SK-N-SH (cell line): Measurements from ENCODE around the gene GLRA1. TPM values are rescaled to one million over a fixed set of nuclear protein-coding genes. Genes with fewer than 3 reads are reported as not detected.

Source experiments
- CTCF ChIA-PET: fragments of 300-600, 350-600 bp; formaldehyde crosslinking; extraction: SDS; loops from one replicate; lab custom pipeline; 2021; lab: Yijun Ruan, JAX
- POLR2A ChIA-PET: fragments of 350-600 bp; sonication (Branson Sonifier 250); formaldehyde crosslinking; extraction: SDS; loops from one replicate; lab custom pipeline; 2020; ENCODE audit warnings: antibody characterized with exemption, inconsistent platforms; lab: Yijun Ruan, JAX
- DNase-seq: peaks from one replicate; pipeline ENCODE4 v3.0.0; 2012
- H2AFZ ChIP-seq: fragments of 200-600 bp; sonication (generic); 2 replicates; pipeline ENCODE4 v1.8.1; 2016; ENCODE audit warnings: antibody characterized with exemption, mild to moderate bottlenecking, low read depth
- H3F3A ChIP-seq: fragments of 200-600 bp; sonication (generic); replicated peaks from 2 replicates; pipeline ENCODE3; 2016; ENCODE audit warnings: antibody characterized with exemption, mild to moderate bottlenecking; ENCODE audit not compliant: insufficient read depth
- H3K27ac ChIP-seq, 2 experiments: fragments of 200-500 bp in 1 of 2; fragments of 200-600 bp in 1 of 2; sonication (Bioruptor generic) in 1 of 2; sonication (generic), shearing (Covaris generic) in 1 of 2; 2 replicates each; pipeline versions ENCODE4 v1.5.1 to v1.6.1; 2014 to 2016; ENCODE audit warnings: low read depth in 2 of 2, inconsistent platforms in 1 of 2, low read length in 1 of 2, mild to moderate bottlenecking in 1 of 2, mixed read lengths in 1 of 2
- H3K27me3 ChIP-seq: fragments of 200-600 bp; sonication (generic), shearing (Covaris generic); 2 replicates; pipeline ENCODE4 v1.6.1; 2016; ENCODE audit warnings: mixed run types; ENCODE audit not compliant: insufficient read depth
- H3K36me3 ChIP-seq, 2 experiments: fragments of 200-500 bp in 1 of 2; fragments of 200-600 bp in 1 of 2; sonication (Bioruptor generic) in 1 of 2; sonication (generic) in 1 of 2; replicated peaks in 1 of 2; 2 replicates each; pipeline versions ENCODE3 to v1.5.1; 2014 to 2016; ENCODE audit warnings: low read length in 1 of 2, mild to moderate bottlenecking in 1 of 2; ENCODE audit not compliant: insufficient read depth in 2 of 2, control insufficient read depth in 1 of 2
- H3K4me1 ChIP-seq, 2 experiments: fragments of 200-500 bp in 1 of 2; fragments of 200-600 bp in 1 of 2; sonication (Bioruptor generic) in 1 of 2; sonication (generic), shearing (Covaris generic) in 1 of 2; 2 replicates each; pipeline versions ENCODE4 v1.5.1 to v1.6.1; 2014 to 2016; ENCODE audit warnings: low read depth in 1 of 2, low read length in 1 of 2, mixed run types in 1 of 2; ENCODE audit not compliant: insufficient read depth in 2 of 2, control insufficient read depth in 1 of 2
- H3K4me2 ChIP-seq: fragments of 200-600 bp; sonication (generic), shearing (Covaris generic); 2 replicates; pipeline ENCODE4 v1.6.1; 2017; ENCODE audit warnings: mixed run types
- H3K4me3 ChIP-seq, 2 experiments: fragments of 200-500 bp in 1 of 2; fragments of 200-600 bp in 1 of 2; sonication (Bioruptor generic) in 1 of 2; sonication (generic), shearing (Covaris generic) in 1 of 2; 2 replicates each; pipeline versions ENCODE4 v1.5.1 to v1.8.1; 2014 to 2016; ENCODE audit warnings: low read depth in 2 of 2, inconsistent platforms in 1 of 2, low read length in 1 of 2, mild to moderate bottlenecking in 1 of 2, mixed read lengths in 1 of 2, moderate library complexity in 1 of 2
- H3K79me2 ChIP-seq: fragments of 200-600 bp; sonication (generic); 2 replicates; pipeline ENCODE4 v1.8.1; 2017; ENCODE audit warnings: mild to moderate bottlenecking; ENCODE audit not compliant: insufficient read depth
- H3K9ac ChIP-seq: fragments of 200-600 bp; sonication (generic); 2 replicates; pipeline ENCODE4 v1.6.1; 2017; ENCODE audit warnings: mixed run types
- H3K9me2 ChIP-seq: fragments of 200-600 bp; sonication (generic); 2 replicates; pipeline ENCODE4 v1.6.1; 2017; ENCODE audit warnings: mixed run types
- H3K9me3 ChIP-seq: fragments of 200-600 bp; sonication (generic); 2 replicates; pipeline ENCODE4 v1.6.1; 2017; ENCODE audit warnings: mixed run types, mild to moderate bottlenecking, moderate library complexity
- H4K20me1 ChIP-seq: fragments of 200-600 bp; sonication (generic); 2 replicates; pipeline ENCODE4 v1.6.1; 2017; ENCODE audit warnings: mild to moderate bottlenecking, mixed run types; ENCODE audit not compliant: insufficient read depth
- ELF1 ChIP-seq: IDR thresholded peaks from 2 replicates; pipeline ENCODE4 v1.4.0; 2012
- EP300 ChIP-seq, 2 experiments: IDR thresholded peaks; 2 replicates each; pipeline versions ENCODE4 v1.4.0 to v1.6.1; 2012; ENCODE audit warnings: borderline replicate concordance in 1 of 2, low read depth in 1 of 2, low read length in 1 of 2
- EZH2phosphoT487 ChIP-seq: fragments of 200-600 bp; sonication (generic); IDR thresholded peaks from 2 replicates; pipeline ENCODE4 v1.6.1; 2017; ENCODE audit warnings: low read depth, mixed run types, mild to moderate bottlenecking, antibody characterized with exemption, moderate library complexity, borderline replicate concordance
- FOXJ3 ChIP-seq: sonication (generic); formaldehyde crosslinking; IDR thresholded peaks from 2 replicates; pipeline ENCODE4 v1.5.1; 2020; ENCODE audit warnings: mild to moderate bottlenecking, missing genetic modification reagents
- FOXM1 ChIP-seq: IDR thresholded peaks from 2 replicates; pipeline ENCODE4 v1.4.0; 2012; ENCODE audit warnings: low read depth, mild to moderate bottlenecking
- GATA2 ChIP-seq: sonication (generic); formaldehyde crosslinking; IDR thresholded peaks from 2 replicates; pipeline ENCODE4 v1.5.0; 2020; ENCODE audit warnings: mild to moderate bottlenecking, missing genetic modification reagents
- MEF2A ChIP-seq: IDR thresholded peaks from 2 replicates; pipeline ENCODE4 v1.4.0; 2012; ENCODE audit warnings: low read depth, borderline replicate concordance
- MXI1 ChIP-seq: IDR thresholded peaks from 2 replicates; pipeline ENCODE4 v1.6.1; 2012; ENCODE audit warnings: mild to moderate bottlenecking, low read depth, low read length, improper control_type of control experiment
- NFIC ChIP-seq: IDR thresholded peaks from 2 replicates; pipeline ENCODE4 v1.4.0; 2012; ENCODE audit warnings: borderline replicate concordance
- POLR2AphosphoS5 ChIP-seq: IDR thresholded peaks from 2 replicates; pipeline ENCODE4 v1.6.1; 2012; ENCODE audit warnings: low read depth, low read length
- RCOR1 ChIP-seq: fragments of 150-350 bp; IDR thresholded peaks from 2 replicates; pipeline ENCODE4 v1.6.1; 2017; ENCODE audit warnings: antibody characterized with exemption, low read length
- RFX5 ChIP-seq: IDR thresholded peaks from 2 replicates; pipeline ENCODE4 v1.6.1; 2012; ENCODE audit warnings: mild to moderate bottlenecking, improper control_type of control experiment, low read length
- RXRA ChIP-seq: IDR thresholded peaks from 2 replicates; pipeline ENCODE4 v1.4.0; 2012; ENCODE audit warnings: low read depth, mild to moderate bottlenecking, borderline replicate concordance
- SMC3 ChIP-seq: IDR thresholded peaks from 2 replicates; pipeline ENCODE4 v1.6.1; 2012; ENCODE audit warnings: low read depth, low read length, improper control_type of control experiment
- TCF12 ChIP-seq: IDR thresholded peaks from 2 replicates; pipeline ENCODE4 v1.4.0; 2012
- WGBS: methylation state at CpG from one replicate; pipeline ENCODE4 v1.1.6; 2017; ENCODE audit warnings: low lambda C conversion rate; 5-methylcytosine and 5-hydroxymethylcytosine counted together
- polyA plus RNA-seq, 3 experiments: library from polyadenylated mRNA; depleted of rRNA; stranded (reverse); fragments of >200 nt; gene quantifications; 2 replicates each; pipeline ENCODE4 v1.2.3, GENCODE V29; 2012
- TF ChIP-seq, protein P1 (sequence below): fragments of 200-600 bp; sonication (generic); IDR thresholded peaks from 2 replicates; pipeline ENCODE4 v1.6.1; 2017; ENCODE audit warnings: antibody characterized with exemption, mild to moderate bottlenecking, moderate library complexity
- TF ChIP-seq, protein P2 (sequence below): IDR thresholded peaks from 2 replicates; pipeline ENCODE4 v1.4.0; 2012; ENCODE audit warnings: low read depth, borderline replicate concordance

Gene GLRA1
- polyA plus RNA-seq, 1 of the 3 experiments (the other 2 are of a cell fraction): not detected

DNA sequence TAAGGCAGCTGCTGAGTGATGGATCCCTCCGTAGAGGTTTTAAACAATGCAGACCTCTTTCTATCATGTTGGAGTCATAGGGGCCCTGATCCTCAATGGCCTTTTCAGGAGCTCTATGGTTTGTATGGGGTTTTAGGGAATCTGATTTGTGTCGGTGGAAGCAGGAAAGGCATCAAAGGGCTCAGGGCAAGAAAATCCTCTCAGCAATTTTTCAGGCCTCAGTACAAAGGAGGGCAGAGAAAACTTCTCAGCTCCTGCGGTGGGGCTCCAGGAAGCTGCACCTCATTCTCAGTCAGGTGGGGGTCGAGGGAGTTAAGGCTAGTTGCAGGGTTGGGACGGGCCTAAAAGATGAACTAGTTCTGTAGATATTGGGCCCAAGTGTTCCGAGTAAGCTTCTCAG, 35.0 kb downstream of the GLRA1 start:
- H3K9me3 ChIP-seq: no peaks in the 10 kb centered on the region
- TF ChIP-seq MEF2A: no peak
- TF ChIP-seq FOXJ3 (CRISPR knock-in tag): no peak
- TF ChIP-seq NFIC: no peak
- TF ChIP-seq FOXM1: no peak
- no peak for TF ChIP-seq POLR2AphosphoS5
- TF ChIP-seq RCOR1: no peak
- TF ChIP-seq, all 33 proteins: peak for 0
- Histone ChIP-seq H2AFZ (no peak overlapping the region), H3K4me1 (no peaks in the 10 kb centered on the region), H3K27me3 (no peaks in the 10 kb centered on the region), H3K36me3 (no peaks in the 10 kb centered on the region), H4K20me1 (no peaks in the 10 kb centered on the region), H3K9ac (no peak overlapping the region), H3K79me2 (no peaks in the 10 kb centered on the region), H3K27ac (no peak overlapping the region), H3K9me2 (no peaks in the 10 kb centered on the region), H3K4me2 (no peak overlapping the region), H3K4me3 (no peak overlapping the region), H3F3A (no peaks in the 10 kb centered on the region)
- CTCF ChIA-PET: no interaction called here
- no peak for DNase-seq
- POLR2A ChIA-PET: no interaction called here
- 28% methylated on average over 6 of the region's 6 CpGs for WGBS

DNA sequence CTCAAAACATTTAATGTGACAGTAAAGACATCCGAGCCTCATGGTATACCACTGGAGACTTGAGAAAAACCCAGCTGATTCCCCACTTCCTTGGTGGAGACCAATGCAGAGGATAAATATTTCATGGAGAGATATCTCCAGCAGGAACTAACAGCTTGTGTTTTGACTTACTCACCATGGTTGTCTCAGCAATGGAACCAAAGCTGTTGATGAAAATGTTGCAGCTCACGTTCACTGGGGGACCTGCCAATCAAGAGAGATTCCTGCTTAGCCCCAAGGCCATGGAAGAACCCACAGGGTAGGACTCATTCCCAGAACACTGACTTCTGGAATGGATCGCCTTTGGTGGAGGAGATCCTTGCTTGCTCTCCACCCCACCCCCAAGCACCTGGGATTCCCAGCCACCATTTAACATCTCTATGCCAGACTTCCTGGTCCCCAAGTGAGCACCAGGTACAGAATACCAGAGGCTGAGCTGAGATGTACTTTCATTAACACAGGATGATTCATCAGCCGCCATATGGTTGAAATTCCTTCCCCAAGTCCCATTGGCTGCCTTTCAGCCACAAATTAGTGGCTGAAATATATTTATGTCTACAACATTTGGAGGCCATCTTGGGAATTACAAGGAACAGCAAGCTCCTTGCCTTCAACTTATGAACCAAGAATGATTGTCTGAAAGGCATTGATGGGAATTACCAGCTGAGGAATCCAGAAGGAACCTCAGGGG, 37.9 kb downstream of the GLRA1 start:
- TF ChIP-seq EP300 (IDR thresholded peaks at IDR 0.05; ENCODE audit: borderline replicate concordance in 1 of 2, low read depth in 1 of 2, low read length in 1 of 2): no peak
- no peak for TF ChIP-seq POLR2AphosphoS5
- no peak for TF ChIP-seq MEF2A
- no peak for TF ChIP-seq MXI1
- no peak for TF ChIP-seq GATA2 (CRISPR knock-in tag)
- H3K9ac ChIP-seq: no peak overlapping the region
- H3F3A ChIP-seq: no peaks in the 10 kb centered on the region
- H3K9me3 ChIP-seq: no peaks in the 10 kb centered on the region
- H3K79me2 ChIP-seq: no peaks in the 10 kb centered on the region
- H3K27ac ChIP-seq: no peak overlapping the region
- 34% methylated on average over 3 of the region's 4 CpGs for WGBS
- no peaks in the 10 kb centered on the region for H3K36me3 ChIP-seq
- no peaks in the 10 kb centered on the region for H3K27me3 ChIP-seq
- no peak for DNase-seq
- ChIA-PET POLR2A (no interaction called here), CTCF (interaction anchor here (1.5 kb wide), 1 partner anchor 37 kb away, joined by 6 read pairs; no protein-coding TSS in a partner anchor)
- H3K4me1 ChIP-seq: no peaks in the 10 kb centered on the region
- no peaks in the 10 kb centered on the region for H4K20me1 ChIP-seq
- H3K4me3 ChIP-seq: no peak overlapping the region
- H2AFZ ChIP-seq: no peak overlapping the region; the same call in 1 of the 2 replicates
- H3K4me2 ChIP-seq: no peak overlapping the region
- H3K9me2 ChIP-seq: no peaks in the 10 kb centered on the region

DNA sequence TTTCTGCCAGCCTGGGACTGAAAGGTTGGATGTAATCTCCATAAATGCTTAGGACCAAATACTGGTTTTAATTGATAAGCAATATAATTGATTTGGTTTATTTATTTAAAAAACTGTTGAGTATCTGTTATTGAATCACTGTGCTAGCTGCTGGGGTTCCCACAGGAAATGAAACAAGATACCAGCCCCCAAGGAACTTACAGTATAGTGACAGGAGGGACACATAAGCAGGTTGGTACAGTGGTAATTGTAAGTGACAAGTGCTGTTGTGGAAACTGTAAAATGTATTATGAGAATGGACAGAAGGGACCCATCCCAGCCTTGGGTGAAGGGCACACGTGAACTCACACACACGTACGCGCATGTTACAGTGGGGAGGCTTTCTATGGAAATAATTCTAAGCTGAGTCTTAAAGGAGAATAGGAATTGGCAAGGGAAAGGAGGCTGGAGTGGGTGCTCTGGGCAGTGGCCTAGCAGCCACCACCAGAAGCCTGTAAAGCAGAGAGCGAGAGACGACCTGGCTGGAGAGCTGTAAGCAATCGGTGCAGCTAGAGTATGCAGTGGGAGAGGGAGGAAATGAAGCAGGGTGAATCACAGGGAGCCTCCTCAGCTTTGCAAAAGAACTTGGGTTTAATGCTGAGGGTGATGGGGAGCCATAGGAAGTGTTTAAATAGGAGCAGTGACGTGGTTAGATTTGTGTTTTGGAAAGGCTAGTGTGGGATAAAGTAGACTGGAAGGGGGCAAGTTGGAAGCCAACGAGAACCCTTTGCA, 39.3 kb downstream of the GLRA1 start:
- Histone ChIP-seq H3K4me2 (no peak overlapping the region), H3K4me1 (no peaks in the 10 kb centered on the region), H3K9me2 (no peaks in the 10 kb centered on the region), H2AFZ (no peak overlapping the region), H3K27ac (no peak overlapping the region), H3K79me2 (no peaks in the 10 kb centered on the region), H3K9ac (no peak overlapping the region), H3K36me3 (no peaks in the 10 kb centered on the region), H3K4me3 (no peak overlapping the region), H4K20me1 (no peaks in the 10 kb centered on the region), H3F3A (no peaks in the 10 kb centered on the region), H3K9me3 (no peaks in the 10 kb centered on the region), H3K27me3 (no peaks in the 10 kb centered on the region)
- ChIA-PET POLR2A (no interaction called here), CTCF (interaction anchor here (0.6 kb wide), 1 partner anchor 60 kb away, joined by 3 read pairs; no protein-coding TSS in a partner anchor)
- 30% methylated on average over 9 of the region's 9 CpGs for WGBS
- DNase-seq: no peak
- TF ChIP-seq RFX5 (no peak), EZH2phosphoT487 (no peak), TCF12 (no peak), ELF1 (no peak), RXRA (no peak), POLR2AphosphoS5 (no peak), SMC3 (no peak), MXI1 (no peak)
- TF ChIP-seq, protein P1, sequence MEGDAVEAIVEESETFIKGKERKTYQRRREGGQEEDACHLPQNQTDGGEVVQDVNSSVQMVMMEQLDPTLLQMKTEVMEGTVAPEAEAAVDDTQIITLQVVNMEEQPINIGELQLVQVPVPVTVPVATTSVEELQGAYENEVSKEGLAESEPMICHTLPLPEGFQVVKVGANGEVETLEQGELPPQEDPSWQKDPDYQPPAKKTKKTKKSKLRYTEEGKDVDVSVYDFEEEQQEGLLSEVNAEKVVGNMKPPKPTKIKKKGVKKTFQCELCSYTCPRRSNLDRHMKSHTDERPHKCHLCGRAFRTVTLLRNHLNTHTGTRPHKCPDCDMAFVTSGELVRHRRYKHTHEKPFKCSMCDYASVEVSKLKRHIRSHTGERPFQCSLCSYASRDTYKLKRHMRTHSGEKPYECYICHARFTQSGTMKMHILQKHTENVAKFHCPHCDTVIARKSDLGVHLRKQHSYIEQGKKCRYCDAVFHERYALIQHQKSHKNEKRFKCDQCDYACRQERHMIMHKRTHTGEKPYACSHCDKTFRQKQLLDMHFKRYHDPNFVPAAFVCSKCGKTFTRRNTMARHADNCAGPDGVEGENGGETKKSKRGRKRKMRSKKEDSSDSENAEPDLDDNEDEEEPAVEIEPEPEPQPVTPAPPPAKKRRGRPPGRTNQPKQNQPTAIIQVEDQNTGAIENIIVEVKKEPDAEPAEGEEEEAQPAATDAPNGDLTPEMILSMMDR: no peak
- TF ChIP-seq, protein P2, sequence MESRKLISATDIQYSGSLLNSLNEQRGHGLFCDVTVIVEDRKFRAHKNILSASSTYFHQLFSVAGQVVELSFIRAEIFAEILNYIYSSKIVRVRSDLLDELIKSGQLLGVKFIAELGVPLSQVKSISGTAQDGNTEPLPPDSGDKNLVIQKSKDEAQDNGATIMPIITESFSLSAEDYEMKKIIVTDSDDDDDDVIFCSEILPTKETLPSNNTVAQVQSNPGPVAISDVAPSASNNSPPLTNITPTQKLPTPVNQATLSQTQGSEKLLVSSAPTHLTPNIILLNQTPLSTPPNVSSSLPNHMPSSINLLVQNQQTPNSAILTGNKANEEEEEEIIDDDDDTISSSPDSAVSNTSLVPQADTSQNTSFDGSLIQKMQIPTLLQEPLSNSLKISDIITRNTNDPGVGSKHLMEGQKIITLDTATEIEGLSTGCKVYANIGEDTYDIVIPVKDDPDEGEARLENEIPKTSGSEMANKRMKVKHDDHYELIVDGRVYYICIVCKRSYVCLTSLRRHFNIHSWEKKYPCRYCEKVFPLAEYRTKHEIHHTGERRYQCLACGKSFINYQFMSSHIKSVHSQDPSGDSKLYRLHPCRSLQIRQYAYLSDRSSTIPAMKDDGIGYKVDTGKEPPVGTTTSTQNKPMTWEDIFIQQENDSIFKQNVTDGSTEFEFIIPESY: no peak
